PC-3 (cell line): ENCODE measurements around the gene SPEF2. TPM values are rescaled to one million over a fixed set of nuclear protein-coding genes. Genes with fewer than 3 reads are reported as not detected.

Source experiments
- ATAC-seq: fragments of 200-7000 bp; cut with Tn5 transposase; 2 replicates; pipeline ENCODE4 v1.9.1; 2020; ENCODE audit warnings: mild to moderate bottlenecking, moderate library complexity
- BruUV-seq: library from RNA; stranded (reverse); fragments of 400-500 nt; replicated peaks from 2 replicates; lab custom pipeline; 2021; lab: Mats Ljungman, UMichigan
- CTCF ChIA-PET: fragments of 300-600 bp; sonication (Branson Sonifier 250); formaldehyde crosslinking; loops from one replicate; lab custom pipeline; 2022; ENCODE audit warnings: antibody characterized with exemption; lab: Charles Lee
- POLR2A ChIA-PET: fragments of 300-600 bp; sonication (Branson Sonifier 250); formaldehyde crosslinking; loops from one replicate; lab custom pipeline; 2022; ENCODE audit warnings: antibody characterized with exemption; ENCODE audit not compliant: unreplicated experiment; lab: Charles Lee
- DNase-seq: peaks from one replicate; pipeline ENCODE4 v3.0.0-alpha.2; 2015
- H2AFZ ChIP-seq: fragments of 300-600 bp; sonication (generic); 2 replicates; pipeline ENCODE4 v1.6.0; 2016; ENCODE audit warnings: antibody characterized with exemption, low read length
- H3F3A ChIP-seq: fragments of 300-600 bp; sonication (generic); one replicate; pipeline ENCODE4 v1.6.0; 2017; ENCODE audit warnings: antibody characterized with exemption, low read length, control low read depth, mild to moderate bottlenecking; ENCODE audit not compliant: unreplicated experiment
- H3K27ac ChIP-seq: fragments of 300-600 bp; sonication (generic); 2 replicates; pipeline ENCODE4 v1.5.1; 2016; ENCODE audit warnings: mild to moderate bottlenecking, low read length
- H3K27me3 ChIP-seq: fragments of 300-600 bp; sonication (generic); 2 replicates; pipeline ENCODE4 v1.6.1; 2016; ENCODE audit warnings: low read length, mixed read lengths
- H3K36me3 ChIP-seq: fragments of 300-600 bp; sonication (generic); 2 replicates; pipeline ENCODE4 v1.6.1; 2016; ENCODE audit warnings: low read depth, mixed run types, low read length, mixed read lengths
- H3K4me1 ChIP-seq: fragments of 300-600 bp; sonication (generic); 2 replicates; pipeline ENCODE4 v1.5.1; 2016; ENCODE audit warnings: low read length; ENCODE audit not compliant: insufficient read depth
- H3K4me2 ChIP-seq: fragments of 300-600 bp; sonication (generic); 2 replicates; pipeline ENCODE4 v1.6.0; 2016; ENCODE audit warnings: low read length
- H3K4me3 ChIP-seq: fragments of 300-600 bp; sonication (generic); 2 replicates; pipeline ENCODE4 v1.5.1; 2016; ENCODE audit warnings: mild to moderate bottlenecking, low read length, mixed read lengths
- H3K79me2 ChIP-seq: fragments of 300-600 bp; sonication (generic); 2 replicates; pipeline ENCODE4 v1.6.1; 2017; ENCODE audit warnings: low read length, mixed read lengths
- H3K9ac ChIP-seq: fragments of 300-600 bp; sonication (generic); 2 replicates; pipeline ENCODE4 v1.6.0; 2016; ENCODE audit warnings: mild to moderate bottlenecking, low read length
- H3K9me2 ChIP-seq: fragments of 300-600 bp; sonication (generic); replicated peaks from 2 replicates; pipeline ENCODE4 v1.6.1; 2016; ENCODE audit warnings: mixed run types, low read length, mixed read lengths
- H3K9me3 ChIP-seq: fragments of 300-600 bp; sonication (generic); 2 replicates; pipeline ENCODE4 v1.6.1; 2016; ENCODE audit warnings: low read length, mixed read lengths
- H4K20me1 ChIP-seq: fragments of 300-600 bp; sonication (generic); 2 replicates; pipeline ENCODE4 v1.6.1; 2016; ENCODE audit warnings: low read length, mixed read lengths
- CTCF ChIP-seq: fragments of 300-600 bp; sonication (generic); conservative IDR thresholded peaks from 2 replicates; pipeline ENCODE4 v1.5.1; 2017; ENCODE audit warnings: antibody characterized with exemption, low read depth, mild to moderate bottlenecking, low read length
- EZH2 ChIP-seq: fragments of 300-600 bp; sonication (generic); IDR thresholded peaks from one replicate; pipeline ENCODE4 v1.6.1; 2017; ENCODE audit warnings: antibody characterized with exemption, mild to moderate bottlenecking, low read length; ENCODE audit not compliant: unreplicated experiment
- EZH2phosphoT487 ChIP-seq: fragments of 300-600 bp; sonication (generic); IDR thresholded peaks from 2 replicates; pipeline ENCODE4 v1.6.1; 2018; ENCODE audit warnings: mild to moderate bottlenecking, antibody characterized with exemption, low read length, borderline replicate concordance
- intact Hi-C: fragments of 100-400 bp; cut with micrococcal nuclease; formaldehyde crosslinking; loops from 2 replicates; pipeline ENCODE4 v1.9.0; 2023
- total RNA-seq: library from RNA; depleted of rRNA; stranded (reverse); fragments of >200 nt; gene quantifications from 2 replicates; pipeline ENCODE4 v1.2.3, GENCODE V29; 2014

SPEF2 gene
- total RNA-seq, 1 experiment from 2014 or later, result 2.3 TPM

GRCh38 chr5:35664584-35664983, 46.9 kb downstream of the SPEF2 start:
- no peaks in the 10 kb centered on the region for H3F3A ChIP-seq
- H3K79me2 ChIP-seq, result no peaks in the 10 kb centered on the region
- ChIA-PET CTCF (no interaction called here), POLR2A (no interaction called here)
- DNase-seq (no peak), ATAC-seq (no peak)
- no peak for TF ChIP-seq EZH2phosphoT487
- TF ChIP-seq CTCF, result no peak
- TF ChIP-seq EZH2, result no peak
- no peaks in the 10 kb centered on the region for H3K9me2 ChIP-seq
- H3K4me2 ChIP-seq, result no peak overlapping the region
- H4K20me1 ChIP-seq, result no peaks in the 10 kb centered on the region
- no peak overlapping the region for H2AFZ ChIP-seq
- no TSS peak for BruUV-seq
- intact Hi-C loops, result no loop called here
- no peaks in the 10 kb centered on the region for H3K9me3 ChIP-seq
- H3K4me1 ChIP-seq, result no peaks in the 10 kb centered on the region
- no peak overlapping the region for H3K27ac ChIP-seq
- H3K36me3 ChIP-seq, result no peaks in the 10 kb centered on the region
- no peak overlapping the region for H3K9ac ChIP-seq
- H3K4me3 ChIP-seq, result no peak overlapping the region
- no peaks in the 10 kb centered on the region for H3K27me3 ChIP-seq

- H3K4me1 ChIP-seq, result no peaks in the 10 kb centered on the region
- no peaks in the 10 kb centered on the region for H3K9me3 ChIP-seq
- DNase-seq, result no peak
- POLR2A ChIA-PET, result no interaction called here
- no peak; the same call in 1 of the 2 replicates for ATAC-seq
- no peaks in the 10 kb centered on the region for H4K20me1 ChIP-seq
- H3K9me2 ChIP-seq, result no peaks in the 10 kb centered on the region
- H3K27me3 ChIP-seq, result no peaks in the 10 kb centered on the region
- intact Hi-C loops, result no loop called here
- CTCF ChIA-PET, result no interaction called here
- no peak overlapping the region for H3K9ac ChIP-seq
- H3K4me3 ChIP-seq, result no peak overlapping the region
- H2AFZ ChIP-seq, result no peak overlapping the region
- TF ChIP-seq CTCF, result no peak
- TF ChIP-seq EZH2phosphoT487, result no peak
- TF ChIP-seq EZH2, result no peak
- no peaks in the 10 kb centered on the region for H3K79me2 ChIP-seq
- no peak overlapping the region for H3K27ac ChIP-seq
- BruUV-seq, result no TSS peak
- no peaks in the 10 kb centered on the region for H3F3A ChIP-seq
- H3K4me2 ChIP-seq, result no peak overlapping the region
- H3K36me3 ChIP-seq, result no peaks in the 10 kb centered on the region
These were observed 47.4 kb downstream of the SPEF2 start for GRCh38 chr5:35665096-35665495.

DNA sequence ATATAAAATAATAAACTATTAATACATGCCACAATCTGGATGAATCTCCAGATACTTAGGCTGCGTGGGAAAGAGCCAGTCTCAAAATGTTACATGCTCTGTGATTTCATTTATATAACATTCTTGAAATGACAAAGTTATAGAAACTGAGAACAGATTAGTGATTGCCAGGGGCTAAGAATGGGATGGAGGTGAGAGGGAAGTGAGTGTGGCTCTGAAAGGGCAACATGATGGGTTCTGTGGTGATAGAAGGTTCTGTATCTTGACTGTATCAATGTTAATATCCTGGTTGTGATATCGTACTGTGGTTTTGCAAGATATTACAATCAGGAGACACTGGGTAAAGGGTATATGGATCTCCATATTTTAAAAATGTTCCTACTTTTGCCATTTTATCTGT, 50.7 kb downstream of the SPEF2 start:
- no peaks in the 10 kb centered on the region for H3K9me3 ChIP-seq
- no peak overlapping the region for H3K4me2 ChIP-seq
- no peaks in the 10 kb centered on the region for H3K9me2 ChIP-seq
- POLR2A ChIA-PET, result no interaction called here
- CTCF ChIA-PET, result no interaction called here
- H3K9ac ChIP-seq, result no peak overlapping the region
- no peaks in the 10 kb centered on the region for H3F3A ChIP-seq
- no peak for TF ChIP-seq EZH2phosphoT487
- TF ChIP-seq CTCF, result no peak
- no peak for TF ChIP-seq EZH2
- DNase-seq (no peak), ATAC-seq (no peak)
- intact Hi-C loops, result no loop called here
- H3K27me3 ChIP-seq, result no peaks in the 10 kb centered on the region
- H3K79me2 ChIP-seq, result no peaks in the 10 kb centered on the region
- BruUV-seq, result no TSS peak
- H2AFZ ChIP-seq, result no peak overlapping the region
- no peak overlapping the region for H3K27ac ChIP-seq
- H3K36me3 ChIP-seq, result no peaks in the 10 kb centered on the region
- H3K4me1 ChIP-seq, result no peaks in the 10 kb centered on the region
- H4K20me1 ChIP-seq, result no peaks in the 10 kb centered on the region
- no peak overlapping the region for H3K4me3 ChIP-seq
